Endometrium (tissue), 2 donors: ENCODE measurements around the gene DOHH.
A peak's percentile ranks its signal among the peaks of the same experiment; 100 is the strongest.
"Not testable (repeated sequence)": the region's sequence is repeated elsewhere in the genome, so short reads cannot be mapped to it uniquely, and the experiment has no call there.

Source experiments
- FAIRE-seq: peaks from 2 replicates; lab custom pipeline; 2012; peaks lifted over from hg19 to GRCh38; lab: Jason Lieb, UNC
- donor health status: control.
- donor health status: control.

The DOHH gene

GRCh38 chr19:3459089-3459881, 41.2 kb downstream of the DOHH start:
- FAIRE-seq, result no peak

DNA sequence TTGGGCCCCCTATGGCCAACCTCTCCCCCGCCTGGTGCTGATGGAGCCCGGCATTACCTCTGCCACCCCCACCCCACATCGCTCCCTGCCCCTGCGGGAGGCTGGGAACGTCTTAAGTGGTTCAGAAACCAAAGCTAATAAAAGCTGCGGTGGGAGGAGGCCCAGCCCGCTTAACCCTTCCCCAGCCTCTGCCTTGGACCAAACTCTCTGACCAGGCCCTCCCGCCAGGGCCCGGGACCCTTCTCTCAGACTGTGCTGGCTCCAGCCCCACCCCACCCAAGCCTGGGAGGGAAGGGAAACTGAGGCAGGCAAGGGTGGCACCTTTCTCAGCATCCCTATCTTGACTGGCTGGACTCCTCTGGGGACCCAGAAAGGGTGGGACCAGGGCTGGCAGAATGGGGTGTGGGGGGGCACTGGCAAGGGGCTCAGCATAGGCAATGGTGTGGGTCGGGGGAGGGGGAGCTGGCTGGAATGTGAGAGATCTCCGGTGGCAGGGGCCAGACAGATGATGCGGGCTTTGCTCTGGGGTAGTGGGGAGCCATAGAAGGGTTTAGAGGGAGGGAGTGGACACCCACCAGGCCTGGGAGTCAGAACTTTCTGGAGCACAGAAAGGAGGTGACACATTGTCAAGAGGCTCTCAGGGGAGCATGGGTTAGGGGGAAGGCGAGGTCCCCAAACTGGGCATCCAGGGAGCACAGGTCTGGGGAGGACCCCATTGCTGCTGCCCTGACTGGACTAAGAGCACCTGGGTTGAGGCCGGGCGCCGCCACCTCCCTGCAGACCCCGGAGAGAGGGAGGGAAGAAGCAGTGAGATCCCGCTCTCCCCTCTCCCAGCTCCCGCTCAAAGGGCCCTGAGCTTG, 42.0 kb downstream of the DOHH start:
- no peak for FAIRE-seq

DNA sequence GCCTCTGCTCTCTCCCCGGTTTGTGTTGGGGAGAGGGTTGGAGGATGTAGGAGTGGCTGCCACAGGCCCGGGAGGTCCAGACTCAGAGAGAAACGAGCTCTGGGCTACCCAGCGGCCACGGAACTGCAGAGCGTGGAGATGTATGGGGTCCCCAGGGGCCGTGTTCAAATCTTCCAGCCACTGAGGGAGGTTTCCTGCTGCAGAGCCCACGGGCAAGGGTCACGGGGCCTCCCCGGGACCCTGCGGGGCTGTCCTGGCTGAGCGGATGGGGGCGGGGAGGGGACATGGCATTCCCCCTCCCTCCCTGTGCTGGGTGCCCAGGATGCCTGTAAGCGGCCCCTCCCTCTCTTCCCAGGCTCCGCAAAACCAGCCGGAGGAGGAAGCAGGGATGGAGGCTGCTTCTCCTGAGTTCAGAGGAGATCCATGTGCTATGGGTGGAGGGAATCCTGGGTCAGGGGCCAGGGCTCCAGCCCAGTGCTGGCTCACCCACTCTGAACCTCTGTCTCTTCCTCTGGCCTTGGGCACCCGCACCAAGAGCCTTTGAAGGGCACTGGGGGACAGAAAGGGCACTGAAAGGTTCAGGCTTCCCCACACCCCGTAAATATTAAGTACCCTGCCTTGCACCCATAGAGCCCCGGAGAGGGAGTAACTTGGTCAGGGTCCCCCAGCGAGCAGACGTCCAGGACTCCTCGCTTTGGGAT, 42.8 kb downstream of the DOHH start:
- no peak for FAIRE-seq

- no peak for FAIRE-seq
These were observed 43.4 kb downstream of the DOHH start for GRCh38 chr19:3456925-3457527.

GRCh38 chr19:3455960-3456601, 44.4 kb downstream of the DOHH start:
- no peak for FAIRE-seq

DNA sequence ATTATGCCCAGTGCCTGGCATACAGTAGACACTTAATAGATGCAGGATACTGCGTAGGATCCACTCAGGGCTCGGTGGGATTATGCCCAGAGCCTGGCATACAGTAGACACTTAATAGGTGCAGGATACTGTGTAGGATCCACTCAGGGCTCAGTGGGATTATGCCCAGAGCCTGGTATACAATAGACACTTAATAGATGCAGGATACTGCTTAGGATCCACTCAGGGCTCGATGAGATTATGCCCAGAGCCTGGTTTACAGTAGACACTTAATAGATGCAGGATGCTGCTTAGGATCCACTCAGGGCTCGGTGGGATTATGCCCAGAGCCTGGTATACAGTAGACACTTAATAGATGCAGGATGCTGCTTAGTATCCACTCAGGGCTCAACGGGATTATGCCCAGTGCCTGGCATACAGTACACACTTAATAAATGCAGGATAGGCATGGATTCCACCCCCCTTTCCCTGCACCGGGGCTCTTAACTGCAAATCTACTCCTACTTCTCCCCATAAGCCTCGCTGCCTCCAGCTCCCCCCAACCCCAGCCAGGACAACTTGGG, 45.0 kb downstream of the DOHH start:
- no peak for FAIRE-seq

DNA sequence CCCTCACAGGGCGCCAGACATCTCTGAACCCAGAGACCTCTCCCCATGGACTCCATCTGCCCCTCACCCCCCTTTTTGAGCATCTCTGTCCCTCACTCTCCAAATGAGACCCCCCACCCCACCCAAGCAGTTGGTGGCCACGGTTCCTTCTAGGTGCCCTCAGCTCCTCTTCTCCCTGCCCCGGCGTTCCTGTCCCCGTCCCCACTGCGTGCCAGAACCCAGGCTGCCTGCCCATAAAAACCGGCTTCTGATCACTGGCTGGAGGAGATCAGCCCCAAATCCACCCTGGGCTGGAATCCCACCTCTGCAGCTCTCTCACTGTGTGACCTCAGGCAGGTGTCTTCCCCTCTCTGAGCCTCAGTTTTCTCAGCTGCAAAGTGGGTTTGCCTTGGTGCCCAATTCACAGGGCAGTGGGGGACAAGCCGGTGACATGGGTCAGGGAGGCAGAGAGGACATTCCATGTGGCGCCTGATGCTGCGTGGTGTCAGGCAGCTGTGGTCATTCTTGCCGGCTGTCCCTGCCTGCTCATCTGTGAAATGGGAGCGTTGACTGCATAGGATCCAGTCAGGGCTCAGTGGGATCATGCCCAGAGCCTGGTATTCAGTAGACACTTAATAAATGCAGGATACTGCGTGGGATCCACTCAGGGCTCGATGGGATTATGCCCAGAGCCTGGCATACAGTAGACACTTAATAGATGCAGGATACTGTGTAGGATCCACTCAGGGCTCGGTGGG, 45.6 kb downstream of the DOHH start:
- no peak for FAIRE-seq

DNA sequence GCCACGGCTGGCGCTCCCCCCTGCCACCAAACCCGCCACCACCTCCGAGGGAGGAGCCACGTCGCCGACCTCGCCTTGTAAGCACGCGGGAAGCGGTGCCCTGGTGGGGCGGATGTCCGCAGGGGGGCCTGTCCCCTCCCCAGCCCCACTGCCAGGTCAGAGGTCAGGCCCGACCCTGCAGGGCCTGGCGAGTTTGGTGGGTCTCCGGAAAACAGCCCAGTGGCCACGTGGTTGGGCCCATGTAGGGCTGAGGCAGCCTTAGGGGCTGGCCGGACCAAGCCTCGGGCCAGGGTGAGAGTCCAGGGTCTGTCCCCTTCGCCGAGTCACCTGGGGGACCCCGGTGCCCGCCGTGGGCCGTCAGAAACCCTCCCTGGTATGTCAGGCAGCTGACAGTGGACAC, 46.6 kb downstream of the DOHH start:
- no peak for FAIRE-seq

DNA sequence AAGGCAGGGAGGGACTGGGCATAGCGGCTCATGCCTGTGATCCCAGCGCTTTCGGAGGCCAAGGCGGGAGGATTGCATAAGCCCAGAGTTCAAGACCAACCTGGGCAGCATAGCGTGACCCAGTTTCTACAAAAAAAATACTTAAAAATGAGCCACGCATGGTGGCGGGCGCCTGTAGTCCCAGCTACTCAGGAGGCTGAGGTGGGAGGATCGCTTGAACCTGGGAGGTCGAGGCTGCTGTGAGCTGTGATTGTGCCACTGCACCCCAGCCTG, 47.6 kb downstream of the DOHH start:
- not testable (repeated sequence) for FAIRE-seq

GRCh38 chr19:3452171-3452941, 48.1 kb downstream of the DOHH start:
- no peak for FAIRE-seq

GRCh38 chr19:3451451-3451866, 49.0 kb downstream of the DOHH start:
- no peak for FAIRE-seq

- FAIRE-seq, result peak; percentile 57
These were observed 49.6 kb downstream of the DOHH start for GRCh38 chr19:3450796-3451411.

DNA sequence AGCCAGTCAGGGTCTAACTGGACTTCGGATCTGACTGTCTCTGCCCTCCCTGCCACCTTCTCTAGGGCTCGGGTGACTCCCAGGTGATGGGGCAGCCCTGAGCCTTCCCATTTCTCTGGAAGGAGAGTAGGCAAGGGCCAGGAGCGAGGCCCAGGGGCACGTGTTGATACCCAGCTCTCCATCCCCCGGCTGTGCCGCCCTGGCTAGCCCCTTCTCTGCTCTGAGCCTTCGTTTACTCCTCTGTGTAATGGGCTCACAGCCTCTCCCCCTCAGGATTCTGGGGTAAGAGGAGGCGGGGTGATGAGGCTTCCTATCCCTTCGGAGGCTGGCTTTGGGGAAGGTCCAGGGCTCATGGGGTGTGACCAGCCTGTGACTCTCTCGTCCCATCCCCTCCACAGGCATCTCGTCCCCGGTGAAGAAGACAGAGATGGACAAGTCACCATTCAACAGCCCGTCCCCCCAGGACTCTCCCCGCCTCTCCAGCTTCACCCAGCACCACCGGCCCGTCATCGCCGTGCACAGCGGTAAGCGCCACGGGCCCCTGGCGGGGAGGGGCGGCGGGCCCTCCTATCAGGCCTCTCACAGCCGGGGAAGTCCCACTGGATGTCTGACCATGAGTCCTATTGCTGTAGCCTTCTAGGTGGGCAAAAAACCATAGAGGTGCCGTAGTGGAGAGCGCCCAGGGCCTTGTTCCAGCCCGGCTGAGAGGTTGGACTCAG, 51.7 kb downstream of the DOHH start:
- FAIRE-seq, result no peak

DNA sequence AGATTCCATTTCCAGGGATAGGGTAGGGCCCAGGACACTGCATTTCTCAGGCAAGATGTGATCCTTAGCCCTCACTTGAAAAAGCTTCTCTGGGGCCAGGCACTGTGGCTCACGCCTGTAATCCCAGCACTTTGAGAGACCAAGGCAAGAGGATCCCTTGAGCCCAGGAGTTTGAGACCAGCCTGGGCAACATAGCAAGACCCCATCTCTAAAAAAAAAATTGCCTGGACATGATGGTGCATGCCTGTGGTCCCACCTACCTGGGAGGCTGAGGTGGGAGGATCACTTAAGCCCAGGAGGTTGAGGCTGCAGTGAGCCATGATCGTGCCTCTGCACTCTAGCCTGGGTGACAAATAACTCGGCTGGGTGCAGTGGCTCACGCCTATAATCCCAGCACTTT, 53.8 kb downstream of the DOHH start:
- FAIRE-seq, result not testable (repeated sequence)

- FAIRE-seq, result no peak
These were observed 55.7 kb downstream of the DOHH start for GRCh38 chr19:3444695-3445234.

GRCh38 chr19:3443840-3444694, 56.4 kb downstream of the DOHH start:
- no peak for FAIRE-seq

DNA sequence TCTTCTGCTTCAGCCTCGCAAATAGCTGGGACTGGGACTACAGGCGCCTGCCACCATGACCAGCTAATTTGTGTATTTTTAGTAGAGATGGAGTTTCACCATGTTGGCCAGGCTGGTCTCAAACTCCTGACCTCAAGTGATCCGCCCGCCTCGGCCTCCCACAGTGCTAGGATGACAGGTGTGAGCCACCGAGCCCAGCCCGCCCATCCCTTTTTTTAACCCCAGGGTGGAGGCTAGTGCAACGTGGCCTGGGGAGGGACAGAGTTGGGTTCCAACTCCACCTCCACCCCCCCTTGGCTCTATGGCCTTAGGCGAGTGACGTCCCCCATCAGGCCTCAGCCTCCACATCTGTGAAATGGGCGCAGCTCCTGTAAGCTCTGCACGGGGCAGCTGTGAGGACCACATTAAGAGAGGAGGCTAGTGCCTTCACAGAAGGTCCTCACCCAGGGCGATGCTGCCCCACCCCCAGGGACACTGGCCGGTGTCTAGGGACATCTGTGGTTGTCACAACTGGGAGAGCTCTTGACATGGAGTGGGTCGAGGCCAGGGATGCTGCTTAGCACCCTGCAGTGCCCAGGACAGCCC, 57.9 kb downstream of the DOHH start:
- FAIRE-seq, result no peak

GRCh38 chr19:3441986-3442329, 58.5 kb downstream of the DOHH start:
- no peak for FAIRE-seq
